Spleen (tissue), 11 donors: ENCODE measurements around the gene AKAP7. TPM values are rescaled to one million over a fixed set of nuclear protein-coding genes. Genes with fewer than 3 reads are reported as not detected.
A peak's percentile ranks its signal among the peaks of the same experiment; 100 is the strongest.

ENCODE experiments used
- DNase-seq: peaks from one replicate; pipeline ENCODE4 v3.0.0-alpha.2; 2020
- H3K27ac ChIP-seq, 8 donors: fragments of 200-600 bp; sonication (generic) in 7 of 8; 1 replicate in 4 of 8; 2 replicates in 4 of 8; pipeline versions ENCODE4 v1.5.0 to v1.8.0; 2016 to 2021; ENCODE audit warnings: inconsistent platforms in 4 of 8, mild to moderate bottlenecking in 4 of 8, moderate library complexity in 1 of 8
- H3K27me3 ChIP-seq, 7 donors: fragments of 200-600 bp; sonication (generic) in 6 of 7; replicated peaks in 1 of 7; 1 replicate in 4 of 7; 2 replicates in 3 of 7; pipeline versions ENCODE4 v1.5.0 to v1.8.0; 2016 to 2021; ENCODE audit warnings: inconsistent platforms in 3 of 7, mild to moderate bottlenecking in 1 of 7
- H3K36me3 ChIP-seq, 6 donors: fragments of 200-600 bp; sonication (generic) in 5 of 6; 1 replicate in 4 of 6; 2 replicates in 2 of 6; pipeline versions ENCODE4 v1.5.0 to v1.8.0; 2016 to 2021; ENCODE audit warnings: inconsistent platforms in 2 of 6
- H3K4me1 ChIP-seq, 6 donors: fragments of 200-600 bp; sonication (generic) in 5 of 6; 1 replicate in 3 of 6; 2 replicates in 3 of 6; pipeline versions ENCODE4 v1.5.0 to v1.8.0; 2016 to 2021; ENCODE audit warnings: inconsistent platforms in 3 of 6
- H3K4me3 ChIP-seq, 8 donors: fragments of 200-600 bp; sonication (generic) in 7 of 8; 1 replicate in 4 of 8; 2 replicates in 4 of 8; pipeline versions ENCODE4 v1.5.0 to v1.8.0; 2016 to 2021; ENCODE audit warnings: inconsistent platforms in 4 of 8, mild to moderate bottlenecking in 4 of 8, moderate library complexity in 2 of 8
- H3K9me3 ChIP-seq, 8 donors: fragments of 200-600 bp; sonication (generic) in 7 of 8; 1 replicate in 4 of 8; 2 replicates in 4 of 8; pipeline versions ENCODE4 v1.5.0 to v1.8.0; 2016 to 2021; ENCODE audit warnings: inconsistent platforms in 4 of 8
- CTCF ChIP-seq, 11 experiments: fragments of 200-600 bp in 7 of 11; fragments of 450-650 bp in 4 of 11; sonication (generic) in 4 of 11; IDR thresholded peaks in 8 of 11; conservative IDR thresholded peaks in 3 of 11; 1 replicate in 7 of 11; 2 replicates in 4 of 11; pipeline versions ENCODE4 v1.4.0 to v1.8.0; 2016 to 2021; ENCODE audit warnings: antibody characterized with exemption in 11 of 11, inconsistent platforms in 4 of 11, mild to moderate bottlenecking in 1 of 11
- POLR2A ChIP-seq, 3 donors: fragments of 450-650 bp; IDR thresholded peaks; one replicate each; pipeline ENCODE4 v1.5.1; 2017; ENCODE audit warnings: antibody characterized with exemption in 3 of 3, mild to moderate bottlenecking in 1 of 3
- POLR2AphosphoS5 ChIP-seq, 3 donors: sonication (generic); formaldehyde crosslinking; IDR thresholded peaks; one replicate each; pipeline ENCODE4 v1.5.1; 2017; ENCODE audit warnings: antibody characterized with exemption in 3 of 3
- WGBS, 5 donors: extraction: QIAGEN DNeasy Blood & Tissue Kit in 3 of 5; methylation state at CpG; one replicate each; pipeline versions ENCODE4 v1.1.5 to v1.1.7; 2013 to 2018; 5-methylcytosine and 5-hydroxymethylcytosine counted together
- intact Hi-C: fragments of 100-400 bp; cut with DNase I; formaldehyde crosslinking; loops from one replicate; pipeline ENCODE4 v1.15.0; 2023; ENCODE audit warnings: low total_unique reads
- polyA plus RNA-seq, 3 donors: library from polyadenylated mRNA; stranded (reverse); fragments of 200-250 nt; gene quantifications; one replicate each; pipeline ENCODE4 v1.2.1, GENCODE V29; 2013
- total RNA-seq, 7 donors: library from RNA; depleted of rRNA in 3 of 7; stranded (reverse); fragments of >200 nt in 3 of 7; fragmentation: NEBNext Ultra II Directional in 4 of 7; extraction: Animal tissue kit (Norgen Biotek cat#: 25700) in 4 of 7; gene quantifications; one replicate each; pipeline versions ENCODE4 v1.1.0 to v1.2.1, GENCODE V29; 2016 to 2021
- donor health status: healthy with polysubstance abuse.
- donor health status: DM: no; HTN: no; CAD: no; lungs with moderate emphysema.
- donor health status: DM: no; HTN: no; CAD: no.
- donor health status: Bipolar disorder and iron deficiency.
- donor health status: healthy.
- donor health status: DM: no; HTN: no; CAD: no.
- donor health status: DM: yes; HTN: yes; CAD: no.

The AKAP7 gene
- total and polyA plus RNA-seq, 10 donors = 6.6 to 23.8 (median 12.0) TPM

DNA sequence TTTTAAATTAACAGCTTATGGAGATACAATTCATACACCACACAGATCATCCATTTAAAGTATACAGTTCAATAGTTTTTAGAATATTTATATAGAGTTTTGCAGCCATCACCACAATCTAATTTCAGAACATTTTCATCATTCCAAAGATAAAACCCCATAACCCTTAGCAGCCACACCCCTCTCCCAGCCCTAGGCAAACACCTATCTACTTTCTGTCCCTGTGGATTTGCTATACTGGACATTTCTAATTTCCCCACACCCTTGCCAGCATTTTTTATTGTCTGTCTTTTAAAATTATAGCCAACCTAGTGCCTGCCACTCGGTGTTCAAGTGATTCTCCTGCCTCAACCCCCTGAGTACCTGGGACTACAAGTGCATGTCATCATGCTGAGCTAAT is 23.0 kb upstream of the AKAP7 start:
- H3K27ac ChIP-seq = no peak overlapping the region
- 66 to 88% (median 75%) methylated on average over 1 of the region's 1 CpG for WGBS, 5 donors
- no peak overlapping the region for H3K4me3 ChIP-seq
- no peaks in the 10 kb centered on the region for H3K9me3 ChIP-seq
- H3K27me3 ChIP-seq = no peaks in the 10 kb centered on the region
- intact Hi-C loops = no loop called here
- H3K4me1 ChIP-seq = peaks cover 0 to 17% (median 1%) of the 10 kb centered on the region in 6 donors
- no peak for TF ChIP-seq CTCF (IDR thresholded peaks at IDR 0.05 in 8 of 11, conservative IDR thresholded peaks at IDR 0.05 in 3 of 11)
- no peak for TF ChIP-seq POLR2AphosphoS5 (IDR thresholded peaks at IDR 0.05)
- no peak for TF ChIP-seq POLR2A (IDR thresholded peaks at IDR 0.05)
- no peak for DNase-seq
- H3K36me3 ChIP-seq = no peaks in the 10 kb centered on the region

DNA sequence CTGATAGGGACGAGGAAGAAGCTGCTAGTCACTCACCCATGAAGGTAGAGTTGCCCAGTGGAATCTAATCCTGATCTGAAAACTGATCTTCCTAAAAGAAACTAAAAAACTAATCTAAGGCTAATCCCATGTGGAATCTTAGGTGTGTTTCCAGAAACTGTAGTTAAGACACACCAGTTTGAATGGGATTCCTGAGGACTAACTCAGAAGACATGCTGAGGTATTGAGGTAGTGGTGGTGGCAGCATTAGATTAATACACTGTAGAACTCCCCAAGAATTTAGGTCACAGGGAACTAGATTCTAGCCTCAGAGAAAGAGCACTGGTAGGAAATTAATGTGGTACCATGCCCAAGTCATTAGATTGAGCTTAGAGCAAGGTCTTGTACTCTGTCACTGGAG is 19.6 kb upstream of the AKAP7 start:
- H3K4me3 ChIP-seq = no peak overlapping the region
- no peaks in the 10 kb centered on the region for H3K27me3 ChIP-seq
- DNase-seq = no peak
- TF ChIP-seq CTCF (IDR thresholded peaks at IDR 0.05 in 8 of 11, conservative IDR thresholded peaks at IDR 0.05 in 3 of 11) (no peak), POLR2AphosphoS5 (IDR thresholded peaks at IDR 0.05) (no peak), POLR2A (IDR thresholded peaks at IDR 0.05) (no peak)
- intact Hi-C loops = loop anchor here (5.0 kb wide), 1 partner anchor 228 kb away; no protein-coding TSS in a partner anchor
- H3K4me1 ChIP-seq = peaks cover 0 to 15% (median 4%) of the 10 kb centered on the region in 6 donors
- H3K27ac ChIP-seq = no peak overlapping the region
- no peaks in the 10 kb centered on the region for H3K9me3 ChIP-seq
- no peaks in the 10 kb centered on the region for H3K36me3 ChIP-seq
- WGBS, 5 donors = 71 to 86% (median 80%) methylated on average over 1 of the region's 1 CpG

- Histone ChIP-seq H3K4me3 (no peak overlapping the region), H3K36me3 (no peaks in the 10 kb centered on the region), H3K9me3 (no peaks in the 10 kb centered on the region), H3K27me3 (no peaks in the 10 kb centered on the region), H3K4me1 (peaks cover 0 to 15% (median 4%) of the 10 kb centered on the region in 6 donors), H3K27ac (no peak overlapping the region)
- WGBS, 5 donors = 83 to 94% (median 86%) methylated on average over 2 of the region's 2 CpGs
- no peak for DNase-seq
- intact Hi-C loops = loop anchor here (5.0 kb wide), 1 partner anchor 229 kb away; no protein-coding TSS in a partner anchor
- TF ChIP-seq POLR2A (IDR thresholded peaks at IDR 0.05) (no peak), POLR2AphosphoS5 (IDR thresholded peaks at IDR 0.05) (no peak), CTCF (IDR thresholded peaks at IDR 0.05 in 8 of 11, conservative IDR thresholded peaks at IDR 0.05 in 3 of 11) (no peak)
Measured at GRCh38 chr6:131116321-131116720, 18.9 kb upstream of the AKAP7 start.

GRCh38 chr6:131116755-131117360 is 18.4 kb upstream of the AKAP7 start:
- Histone ChIP-seq H3K36me3 (no peaks in the 10 kb centered on the region), H3K9me3 (no peaks in the 10 kb centered on the region), H3K27me3 (no peaks in the 10 kb centered on the region), H3K4me1 (peaks cover 0 to 15% (median 4%) of the 10 kb centered on the region in 6 donors), H3K4me3 (no peak overlapping the region), H3K27ac (no peak overlapping the region)
- WGBS, 5 donors = 39 to 50% (median 46%) methylated on average over 4 of the region's 4 CpGs
- TF ChIP-seq POLR2AphosphoS5 (IDR thresholded peaks at IDR 0.05) (no peak), POLR2A (IDR thresholded peaks at IDR 0.05) (no peak), CTCF (IDR thresholded peaks at IDR 0.05 in 8 of 11, conservative IDR thresholded peaks at IDR 0.05 in 3 of 11) (peak in 10 of 11 experiments; percentile 11 to 68 (median 58))
- intact Hi-C loops = loop anchor here (5.0 kb wide), 1 partner anchor 230 kb away; no protein-coding TSS in a partner anchor
- no peak for DNase-seq
